Measurements from ENCODE around the gene SPNS1.

GRCh38 chr16:29029168-29029994 is 54.8 kb downstream of the SPNS1 start:
- TF ChIP-seq SPI1 (IDR thresholded peaks at IDR 0.05; ENCODE audit: borderline replicate concordance, low read depth), result no peak
- TF ChIP-seq CTCF (IDR thresholded peaks at IDR 0.05; ENCODE audit: insufficient read depth, low read length), result no peak
- no peak for TF ChIP-seq POLR2AphosphoS5 (IDR thresholded peaks at IDR 0.05; ENCODE audit: low read depth)
- TF ChIP-seq REST (IDR thresholded peaks at IDR 0.05; ENCODE audit: insufficient replicate concordance, low read depth), result no peak
- no peak for TF ChIP-seq GABPA (IDR thresholded peaks at IDR 0.05; ENCODE audit: low read depth)
